Activated naive CD8-positive, alpha-beta T cell (primary cell): ENCODE measurements around the gene SCFD2.

Experiments used
- H3K27ac Mint-ChIP-seq: one replicate; pipeline ENCODE4 v1.8.0; 2021; ENCODE audit warnings: mixed read lengths
- H3K27me3 Mint-ChIP-seq: one replicate; pipeline ENCODE4 v1.8.0; 2021; ENCODE audit warnings: mixed read lengths
- H3K36me3 Mint-ChIP-seq: one replicate; pipeline ENCODE4 v1.8.0; 2021; ENCODE audit warnings: mixed read lengths
- H3K4me1 Mint-ChIP-seq: one replicate; pipeline ENCODE4 v1.8.0; 2021; ENCODE audit warnings: low read depth, mixed read lengths
- H3K4me3 Mint-ChIP-seq: one replicate; pipeline ENCODE4 v1.8.0; 2021; ENCODE audit warnings: mild to moderate bottlenecking, mixed read lengths
- H3K9me3 Mint-ChIP-seq: one replicate; pipeline ENCODE4 v1.8.0; 2021; ENCODE audit warnings: low read depth, mixed read lengths

The SCFD2 gene

DNA sequence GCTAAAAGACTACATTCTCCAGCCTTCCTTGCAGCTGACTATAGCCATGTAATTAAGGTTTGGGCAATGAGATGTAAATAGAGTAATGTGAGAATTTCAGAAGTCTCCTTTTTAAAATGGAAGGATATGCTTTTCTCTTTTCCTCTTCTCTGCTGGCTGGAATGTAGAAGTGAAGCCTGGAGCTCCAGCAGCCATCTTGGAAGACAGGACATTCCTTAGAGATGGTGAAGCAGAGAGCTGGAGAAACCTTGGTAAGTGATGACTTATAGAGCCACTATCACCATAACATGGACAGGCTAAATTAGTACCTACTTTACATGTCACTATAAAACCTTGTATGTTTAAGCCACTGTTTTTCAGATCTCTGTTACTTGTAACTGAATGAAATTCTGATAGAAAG, 455.7 kb downstream of the SCFD2 start:
- no peaks in the 10 kb centered on the region for H3K9me3 Mint-ChIP-seq
- no peaks in the 10 kb centered on the region for H3K4me1 Mint-ChIP-seq
- H3K27me3 Mint-ChIP-seq, result no peaks in the 10 kb centered on the region
- H3K4me3 Mint-ChIP-seq, result no peak overlapping the region
- peaks cover 25% of the 10 kb centered on the region for H3K36me3 Mint-ChIP-seq
- no peak overlapping the region for H3K27ac Mint-ChIP-seq

DNA sequence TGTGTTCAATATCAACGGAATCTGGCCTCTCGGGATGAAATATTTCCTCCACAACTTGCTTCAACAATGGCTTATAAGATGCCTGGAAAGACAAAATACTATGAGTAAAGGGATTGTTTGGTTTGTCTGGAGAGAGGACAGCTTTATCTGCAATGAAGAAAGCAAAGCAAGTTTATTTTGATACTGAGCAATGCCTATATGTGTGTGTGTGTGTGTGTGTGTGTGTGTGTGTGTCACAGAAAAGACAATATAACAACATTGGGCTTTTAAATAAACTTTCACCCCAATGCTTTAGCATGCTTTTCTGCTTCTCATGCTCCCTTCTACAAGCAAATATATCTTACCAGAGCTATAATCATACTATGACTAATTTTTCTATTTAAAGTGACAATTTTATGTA, 458.4 kb downstream of the SCFD2 start:
- Mint-ChIP-seq H3K4me1 (no peaks in the 10 kb centered on the region), H3K27ac (no peak overlapping the region), H3K9me3 (no peaks in the 10 kb centered on the region)

DNA sequence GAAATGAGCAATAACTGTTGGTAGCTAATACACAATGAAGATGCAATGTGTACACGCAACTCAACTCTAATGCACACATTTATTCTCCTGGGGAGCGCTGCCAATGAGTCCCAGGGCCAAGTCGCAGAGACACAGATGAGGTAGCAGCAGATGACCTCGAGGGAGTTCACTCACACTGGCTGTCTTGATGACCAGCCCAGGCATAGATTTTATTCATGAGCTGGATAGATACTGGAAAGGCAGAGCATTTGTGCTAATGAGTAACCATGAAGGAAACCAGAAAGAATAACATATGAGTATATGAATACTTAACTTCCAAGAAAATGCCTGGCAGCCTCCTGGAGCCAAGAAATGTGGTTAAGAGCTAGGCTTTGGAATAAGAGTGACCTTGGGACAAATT, 461.4 kb downstream of the SCFD2 start:
- peaks cover 50% of the 10 kb centered on the region for H3K36me3 Mint-ChIP-seq
- H3K4me3 Mint-ChIP-seq, result no peak overlapping the region
- no peaks in the 10 kb centered on the region for H3K4me1 Mint-ChIP-seq
- H3K9me3 Mint-ChIP-seq, result no peaks in the 10 kb centered on the region
- H3K27me3 Mint-ChIP-seq, result no peaks in the 10 kb centered on the region
- no peak overlapping the region for H3K27ac Mint-ChIP-seq

More for the DNA sequence above, 458.4 kb downstream of the SCFD2 start:
- Mint-ChIP-seq H3K36me3 (peaks cover 43% of the 10 kb centered on the region), H3K4me3 (no peak overlapping the region), H3K27me3 (no peaks in the 10 kb centered on the region)

DNA sequence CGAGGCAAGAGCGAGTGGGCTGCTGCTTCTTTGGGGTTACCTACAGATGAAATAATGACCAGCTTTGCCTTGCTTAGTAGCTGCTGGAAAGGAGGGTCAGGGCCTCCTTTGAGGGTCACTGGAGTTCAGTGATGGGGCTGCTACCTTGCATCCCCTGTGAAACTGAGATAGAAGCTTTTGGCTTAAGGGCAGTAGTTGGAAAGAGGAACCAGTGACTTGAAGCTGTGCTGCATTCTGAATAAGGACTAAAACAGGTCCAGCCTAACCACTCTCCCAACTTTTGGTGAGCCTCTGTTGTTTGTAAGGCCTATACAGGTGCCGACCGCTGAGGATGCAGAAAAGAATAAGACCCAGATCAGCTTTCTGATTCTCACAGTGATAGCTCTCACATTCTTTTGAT, 462.6 kb downstream of the SCFD2 start:
- Mint-ChIP-seq H3K4me1 (no peaks in the 10 kb centered on the region), H3K36me3 (peaks cover 46% of the 10 kb centered on the region), H3K27me3 (no peaks in the 10 kb centered on the region), H3K4me3 (no peak overlapping the region), H3K27ac (no peak overlapping the region), H3K9me3 (no peaks in the 10 kb centered on the region)

- H3K27ac Mint-ChIP-seq, result no peak overlapping the region
- H3K27me3 Mint-ChIP-seq, result no peaks in the 10 kb centered on the region
- peaks cover 16% of the 10 kb centered on the region for H3K4me1 Mint-ChIP-seq
- peaks cover 23% of the 10 kb centered on the region for H3K36me3 Mint-ChIP-seq
- H3K9me3 Mint-ChIP-seq, result no peaks in the 10 kb centered on the region
- H3K4me3 Mint-ChIP-seq, result no peak overlapping the region
Measured at GRCh38 chr4:52894443-52894842, 471.4 kb downstream of the SCFD2 start.

DNA sequence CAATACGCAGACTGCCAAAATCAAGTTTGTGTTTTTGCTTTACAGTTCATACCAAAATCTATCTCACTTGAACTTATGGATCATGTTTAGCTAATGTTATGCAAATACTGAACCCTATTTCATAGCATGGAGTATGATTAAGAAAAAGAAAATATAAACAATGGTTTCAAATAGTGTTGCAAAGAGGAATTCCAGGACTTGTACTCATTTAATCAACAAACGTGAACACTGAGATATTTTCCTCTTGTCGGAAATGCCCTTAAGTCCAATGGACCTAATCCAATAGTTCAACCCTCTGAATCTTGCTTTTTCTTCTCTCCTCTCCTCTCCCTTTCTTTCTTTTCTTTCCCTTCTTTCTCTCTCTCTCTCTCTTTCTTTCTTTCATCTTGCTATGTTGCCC, 473.0 kb downstream of the SCFD2 start:
- no peak overlapping the region for H3K27ac Mint-ChIP-seq
- H3K4me3 Mint-ChIP-seq, result no peak overlapping the region
- peaks cover 30% of the 10 kb centered on the region for H3K36me3 Mint-ChIP-seq
- H3K9me3 Mint-ChIP-seq, result no peaks in the 10 kb centered on the region
- H3K27me3 Mint-ChIP-seq, result no peaks in the 10 kb centered on the region
- H3K4me1 Mint-ChIP-seq, result peaks cover 16% of the 10 kb centered on the region

DNA sequence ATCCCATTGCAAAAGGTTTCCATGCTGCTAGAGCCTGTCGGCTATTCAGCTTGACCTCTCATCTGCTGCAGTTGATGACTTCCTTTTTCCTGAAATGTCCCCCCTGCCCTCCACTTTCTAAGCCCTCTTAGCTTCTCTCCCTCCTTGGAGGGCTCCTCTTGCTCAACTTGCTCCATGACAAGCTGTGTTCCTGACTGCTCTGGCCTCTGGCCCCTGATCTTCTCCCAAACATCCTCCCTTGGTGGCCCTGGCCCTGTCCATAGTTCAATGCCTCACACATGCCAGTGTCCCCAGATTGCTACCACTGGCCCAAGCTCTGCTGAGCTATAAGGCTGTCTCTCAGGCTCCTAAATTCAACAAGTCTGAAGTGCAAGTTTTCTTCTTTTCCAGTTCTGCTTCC, 474.1 kb downstream of the SCFD2 start:
- Mint-ChIP-seq H3K27me3 (no peaks in the 10 kb centered on the region), H3K4me1 (peaks cover 16% of the 10 kb centered on the region), H3K9me3 (no peaks in the 10 kb centered on the region), H3K36me3 (peaks cover 36% of the 10 kb centered on the region), H3K27ac (no peak overlapping the region), H3K4me3 (no peak overlapping the region)

DNA sequence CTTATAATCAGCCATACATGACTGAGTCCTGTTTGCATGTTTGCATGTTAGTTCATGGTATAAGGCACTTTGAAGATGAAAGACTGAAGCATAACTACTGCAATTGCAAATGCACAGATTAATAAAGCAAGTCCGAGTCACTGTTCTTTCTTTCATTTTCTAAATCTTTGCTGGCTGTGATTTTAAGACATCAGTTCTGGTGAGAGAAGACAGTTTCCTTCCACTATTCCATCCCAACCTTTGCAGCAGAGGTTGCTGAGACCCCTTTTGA, 475.4 kb downstream of the SCFD2 start:
- H3K9me3 Mint-ChIP-seq, result no peaks in the 10 kb centered on the region
- peaks cover 37% of the 10 kb centered on the region for H3K36me3 Mint-ChIP-seq

DNA sequence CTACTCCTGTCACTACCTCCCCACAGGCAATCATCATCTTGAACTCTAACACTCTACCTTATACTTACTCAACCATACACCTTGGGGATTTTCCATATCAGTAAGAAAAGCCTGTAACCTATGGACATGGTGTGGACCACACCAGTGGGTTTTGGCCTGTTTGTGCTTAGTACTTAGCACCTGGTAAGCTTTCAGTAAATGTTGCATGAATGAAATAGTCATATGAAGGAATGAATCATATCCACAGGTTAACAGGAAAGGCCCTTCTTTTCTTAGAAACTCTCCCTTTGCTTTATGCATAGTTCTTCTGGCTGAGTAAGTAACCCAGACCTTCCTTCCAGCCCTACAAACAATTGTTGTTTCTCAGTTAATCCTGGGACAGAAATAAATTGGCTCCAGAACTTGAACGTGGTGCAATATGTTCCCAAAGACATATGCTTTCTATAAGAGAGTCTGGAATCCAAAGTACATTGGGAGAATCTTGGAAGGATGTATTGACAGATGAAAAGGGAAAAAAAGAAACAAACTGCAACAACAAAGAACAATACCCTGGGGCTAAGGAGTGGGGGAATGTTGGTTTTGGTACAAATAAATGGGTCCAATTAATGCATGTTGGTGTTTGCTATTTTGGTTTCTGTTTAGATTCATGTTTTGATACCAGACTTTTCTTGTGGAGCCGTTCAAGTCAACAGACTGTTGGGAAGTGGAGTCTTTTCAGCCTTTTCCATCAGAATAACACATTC, 475.9 kb downstream of the SCFD2 start:
- peaks cover 8% of the 10 kb centered on the region for H3K4me1 Mint-ChIP-seq
- H3K27ac Mint-ChIP-seq, result no peak overlapping the region
- H3K4me3 Mint-ChIP-seq, result no peak overlapping the region
- no peaks in the 10 kb centered on the region for H3K27me3 Mint-ChIP-seq
- H3K36me3 Mint-ChIP-seq, result peaks cover 37% of the 10 kb centered on the region
- H3K9me3 Mint-ChIP-seq, result no peaks in the 10 kb centered on the region

More for the DNA sequence above, 475.4 kb downstream of the SCFD2 start:
- Mint-ChIP-seq H3K4me3 (no peak overlapping the region), H3K4me1 (peaks cover 13% of the 10 kb centered on the region), H3K27me3 (no peaks in the 10 kb centered on the region), H3K27ac (no peak overlapping the region)

DNA sequence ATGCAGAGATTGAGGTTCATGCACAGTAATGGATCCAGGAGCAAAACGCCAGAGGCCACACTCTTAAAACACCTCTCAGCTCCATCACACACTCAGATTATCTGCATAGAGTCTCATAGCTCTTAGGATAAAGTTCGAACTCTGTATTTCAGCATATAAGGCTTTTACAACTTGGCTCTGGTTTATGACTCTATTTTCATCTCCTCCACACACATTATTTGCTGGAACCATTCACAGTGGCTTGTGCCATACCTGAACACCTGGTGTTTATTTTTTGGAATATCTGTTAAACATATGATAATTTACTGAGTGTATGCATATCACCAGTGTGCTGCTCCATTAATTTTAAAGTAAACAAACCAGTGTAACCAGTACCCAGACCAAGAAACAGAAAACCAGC, 476.5 kb downstream of the SCFD2 start:
- Mint-ChIP-seq H3K4me1 (peaks cover 4% of the 10 kb centered on the region), H3K9me3 (no peaks in the 10 kb centered on the region), H3K27me3 (no peaks in the 10 kb centered on the region), H3K4me3 (no peak overlapping the region), H3K36me3 (peaks cover 37% of the 10 kb centered on the region), H3K27ac (no peak overlapping the region)

- peaks cover under 1% of the 10 kb centered on the region for H3K4me1 Mint-ChIP-seq
- H3K36me3 Mint-ChIP-seq, result peaks cover 36% of the 10 kb centered on the region
- H3K4me3 Mint-ChIP-seq, result no peak overlapping the region
- no peaks in the 10 kb centered on the region for H3K27me3 Mint-ChIP-seq
- H3K9me3 Mint-ChIP-seq, result no peaks in the 10 kb centered on the region
- no peak overlapping the region for H3K27ac Mint-ChIP-seq
Measured at GRCh38 chr4:52884994-52885393, 480.9 kb downstream of the SCFD2 start.

DNA sequence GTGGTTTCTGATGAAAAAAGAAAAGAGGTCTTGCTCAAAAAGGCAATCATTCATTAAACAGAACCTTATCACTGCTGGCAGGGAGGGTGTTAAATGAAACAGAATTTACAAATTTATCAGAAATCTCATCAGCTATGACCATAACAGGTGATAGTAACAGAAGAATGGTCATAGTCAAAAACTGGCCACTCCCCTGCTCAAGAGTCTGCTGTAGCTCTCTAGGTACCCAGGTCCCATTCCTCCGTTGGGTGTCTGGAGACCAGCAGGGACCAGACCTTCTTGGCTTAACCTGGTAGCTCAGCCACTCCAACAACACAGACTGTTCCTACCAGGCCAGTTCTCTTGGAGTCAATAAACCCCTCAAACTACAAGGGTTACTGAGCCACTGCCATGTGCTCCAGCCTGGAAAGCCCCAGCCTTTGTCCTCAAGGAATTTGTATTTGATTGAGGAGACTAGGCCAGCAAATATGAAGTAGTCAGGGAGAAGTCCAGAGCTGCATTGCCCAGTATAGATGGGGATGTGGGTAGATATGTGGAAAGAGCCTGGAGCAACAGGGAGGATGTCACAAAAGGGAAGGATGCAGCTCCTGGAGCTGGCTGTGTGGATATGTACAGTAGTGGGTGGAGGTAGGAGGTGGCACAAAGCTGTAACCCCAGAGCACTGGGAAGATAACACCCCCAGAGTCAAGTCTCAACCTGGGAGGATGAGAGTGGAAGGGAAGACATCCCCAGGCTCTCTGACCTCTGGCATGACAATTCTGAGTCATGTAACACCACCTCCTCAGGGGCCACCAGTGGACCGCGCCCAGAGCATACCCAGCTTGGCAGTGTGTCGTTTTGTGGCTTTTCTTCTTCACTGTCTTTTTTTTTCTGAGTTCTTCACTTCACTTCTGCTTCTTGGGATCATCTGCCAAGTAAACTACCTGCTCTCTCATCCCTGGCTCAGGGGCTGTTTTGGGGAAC, 481.9 kb downstream of the SCFD2 start:
- Mint-ChIP-seq H3K27ac (no peak overlapping the region), H3K4me3 (no peak overlapping the region), H3K4me1 (no peaks in the 10 kb centered on the region), H3K9me3 (no peaks in the 10 kb centered on the region), H3K27me3 (no peaks in the 10 kb centered on the region), H3K36me3 (peaks cover 32% of the 10 kb centered on the region)

DNA sequence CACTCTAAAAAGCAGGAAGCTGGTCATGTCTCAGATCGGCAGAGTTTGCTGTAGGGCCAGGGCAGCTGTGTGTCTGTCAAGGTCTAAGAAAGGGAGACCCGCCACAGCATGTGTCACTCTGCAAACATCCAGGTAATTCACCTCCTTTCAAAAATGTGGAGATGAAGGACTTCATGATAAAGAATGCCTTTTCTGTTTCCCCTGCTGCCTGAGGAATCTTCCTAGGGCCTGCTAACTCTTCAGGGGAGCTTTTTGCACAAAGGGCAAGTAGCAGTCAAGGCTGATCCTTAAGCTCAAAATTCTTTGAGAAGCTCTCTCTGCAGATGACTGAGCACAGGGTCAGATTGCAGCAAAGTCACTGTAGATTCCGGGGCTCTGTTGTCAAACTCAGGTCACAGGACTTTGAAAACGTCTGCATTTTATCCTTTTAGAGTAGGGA, 482.7 kb downstream of the SCFD2 start:
- H3K27ac Mint-ChIP-seq, result no peak overlapping the region
- no peaks in the 10 kb centered on the region for H3K4me1 Mint-ChIP-seq
- no peaks in the 10 kb centered on the region for H3K27me3 Mint-ChIP-seq
- H3K4me3 Mint-ChIP-seq, result no peak overlapping the region
- H3K9me3 Mint-ChIP-seq, result no peaks in the 10 kb centered on the region
- peaks cover 30% of the 10 kb centered on the region for H3K36me3 Mint-ChIP-seq

GRCh38 chr4:52880994-52881393, 484.9 kb downstream of the SCFD2 start:
- Mint-ChIP-seq H3K27ac (no peak overlapping the region), H3K4me1 (peaks cover 5% of the 10 kb centered on the region), H3K27me3 (no peaks in the 10 kb centered on the region), H3K9me3 (no peaks in the 10 kb centered on the region), H3K36me3 (peaks cover 23% of the 10 kb centered on the region), H3K4me3 (no peak overlapping the region)

DNA sequence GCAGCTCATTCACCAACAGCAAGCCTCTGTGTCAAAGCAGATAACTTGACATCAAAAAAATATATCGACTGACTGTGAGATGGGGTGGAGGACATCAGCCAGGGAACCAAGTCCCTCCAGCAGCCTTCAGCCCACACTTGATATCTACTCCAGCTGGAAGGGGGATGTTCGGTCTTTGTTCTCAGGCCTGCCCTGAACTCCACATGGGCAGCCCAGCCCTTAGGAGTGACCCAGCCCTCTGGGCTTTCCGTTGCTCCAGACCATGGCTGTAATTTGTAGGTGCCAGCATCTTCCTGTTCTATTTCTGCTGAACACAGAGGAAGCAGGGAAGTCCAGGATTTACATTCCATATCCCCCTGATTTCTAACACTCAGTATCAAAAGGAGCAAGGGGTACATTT, 486.4 kb downstream of the SCFD2 start:
- no peak overlapping the region for H3K4me3 Mint-ChIP-seq
- H3K9me3 Mint-ChIP-seq, result no peaks in the 10 kb centered on the region
- H3K4me1 Mint-ChIP-seq, result peaks cover 9% of the 10 kb centered on the region
- H3K27ac Mint-ChIP-seq, result no peak overlapping the region
- H3K27me3 Mint-ChIP-seq, result no peaks in the 10 kb centered on the region
- peaks cover 28% of the 10 kb centered on the region for H3K36me3 Mint-ChIP-seq
